ENCODE measurements around the gene EFNA2. TPM values are rescaled to one million over a fixed set of nuclear protein-coding genes. Genes with fewer than 3 reads are reported as not detected.

The EFNA2 gene
- total RNA-seq, 1 experiment from 2014 or later: 11.4 TPM

DNA sequence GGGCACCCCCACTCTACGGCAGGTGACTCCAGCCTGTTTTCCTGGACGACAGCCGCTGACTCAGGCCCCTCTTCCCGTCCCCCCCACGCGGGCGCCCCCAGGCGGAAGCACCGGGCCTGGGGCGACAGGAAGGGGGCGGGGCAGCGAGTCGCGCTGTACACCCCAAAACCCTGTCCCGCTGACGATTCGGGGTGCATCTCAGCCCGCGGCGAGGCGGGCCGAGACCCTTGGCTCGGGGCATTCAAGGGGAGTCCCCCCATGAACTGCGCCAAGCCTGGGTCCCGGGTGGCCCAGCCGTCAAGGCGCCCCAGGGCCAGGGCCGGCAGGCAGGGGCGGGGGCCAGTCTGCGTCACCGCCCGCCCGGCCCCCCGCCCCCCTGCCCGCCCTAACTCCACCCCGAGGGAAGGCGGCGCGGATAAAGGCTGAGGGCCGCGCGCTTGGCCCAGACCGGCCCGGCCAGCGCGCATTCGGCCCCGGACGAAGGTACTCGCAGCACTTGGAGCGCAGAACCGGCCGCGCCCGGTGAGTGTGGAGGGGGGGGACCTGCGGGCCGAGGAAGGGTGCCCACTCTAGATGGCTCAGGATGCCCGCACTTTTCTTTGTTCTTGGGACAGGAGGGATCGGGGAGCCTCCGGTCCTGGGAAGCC lies 37.4 kb upstream of the EFNA2 start, which contains the start of gene MIDN:
MIDN (plus strand) TSS at position 445 of the 647 bp plus-strand sequence. CDS start 1,714 bp downstream, outside the sequence.
- Mint-ChIP-seq H3K4me3 (peak within 1 kb of the TSS; percentile 72), H3K9me3 (no peaks in the 10 kb centered on the region), H3K36me3 (peaks cover 5% of the 10 kb centered on the region; the same call in 1 of the 2 replicates), H3K4me1 (peaks cover 9% of the 10 kb centered on the region), H3K27me3 (ENCODE audit: low read depth) (no peaks in the 10 kb centered on the region), H3K27ac (peak within 1 kb of the TSS; percentile 74; the same call in 1 of the 2 replicates)
- CTCF ChIA-PET: interaction anchor here (0.6 to 1.5 kb wide), 3 partner anchors 13 to 20 kb away, joined by 3 to 4 read pairs (median 3); no protein-coding TSS in a partner anchor
- POLR2A ChIA-PET: no interaction called here
- DNase-seq (ENCODE audit: low spot score): peak; percentile 71
- ATAC-seq: peak; percentile 30
- TF ChIP-seq TEAD1 (CRISPR knock-in tag; IDR thresholded peaks at IDR 0.05) (no peak), FOXK1 (CRISPR knock-in tag; IDR thresholded peaks at IDR 0.05) (peak; percentile 13; the same call in 1 of the 2 replicates), RORB (CRISPR knock-in tag; IDR thresholded peaks at IDR 0.05) (no peak), MYBL2 (CRISPR knock-in tag; IDR thresholded peaks at IDR 0.05) (0 out of 2 replicates have a peak, but pooled peaks have one; percentile 34), ZNF396 (CRISPR knock-in tag; IDR thresholded peaks at IDR 0.05; ENCODE audit: borderline replicate concordance) (no peak), ETV6 (CRISPR knock-in tag; IDR thresholded peaks at IDR 0.05) (no peak; the same call in 1 of the 2 replicates), ESRRA (CRISPR knock-in tag; IDR thresholded peaks at IDR 0.05; ENCODE audit: borderline replicate concordance) (0 out of 2 replicates have a peak, but pooled peaks have one; percentile 24), JUN (CRISPR knock-in tag; IDR thresholded peaks at IDR 0.05) (no peak), TP53 (CRISPR knock-in tag; IDR thresholded peaks at IDR 0.05) (0 out of 2 replicates have a peak, but pooled peaks have one; percentile 68), EMX1 (CRISPR knock-in tag; IDR thresholded peaks at IDR 0.05) (no peak; the same call in 1 of the 2 replicates), ELF4 (CRISPR knock-in tag; IDR thresholded peaks at IDR 0.05; ENCODE audit: low read depth) (no peak), IRF2 (CRISPR knock-in tag; IDR thresholded peaks at IDR 0.05; ENCODE audit: borderline replicate concordance, low read depth) (no peak), ZNF138 (CRISPR knock-in tag; conservative IDR thresholded peaks at IDR 0.05) (no peak), ATF1 (CRISPR knock-in tag; IDR thresholded peaks at IDR 0.05) (no peak), GABPB1 (CRISPR knock-in tag; IDR thresholded peaks at IDR 0.05) (0 out of 2 replicates have a peak, but pooled peaks have one; percentile 14), JAZF1 (CRISPR knock-in tag; IDR thresholded peaks at IDR 0.05) (no peak), OVOL2 (CRISPR knock-in tag; IDR thresholded peaks at IDR 0.05; ENCODE audit: borderline replicate concordance) (no peak), ZNF232 (CRISPR knock-in tag; IDR thresholded peaks at IDR 0.05) (no peak)
- TF ChIP-seq, protein P1, sequence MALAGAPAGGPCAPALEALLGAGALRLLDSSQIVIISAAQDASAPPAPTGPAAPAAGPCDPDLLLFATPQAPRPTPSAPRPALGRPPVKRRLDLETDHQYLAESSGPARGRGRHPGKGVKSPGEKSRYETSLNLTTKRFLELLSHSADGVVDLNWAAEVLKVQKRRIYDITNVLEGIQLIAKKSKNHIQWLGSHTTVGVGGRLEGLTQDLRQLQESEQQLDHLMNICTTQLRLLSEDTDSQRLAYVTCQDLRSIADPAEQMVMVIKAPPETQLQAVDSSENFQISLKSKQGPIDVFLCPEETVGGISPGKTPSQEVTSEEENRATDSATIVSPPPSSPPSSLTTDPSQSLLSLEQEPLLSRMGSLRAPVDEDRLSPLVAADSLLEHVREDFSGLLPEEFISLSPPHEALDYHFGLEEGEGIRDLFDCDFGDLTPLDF (CRISPR knock-in tag; IDR thresholded peaks at IDR 0.05): 0 out of 2 replicates have a peak, but pooled peaks have one; percentile 57
- TF ChIP-seq, protein P2, sequence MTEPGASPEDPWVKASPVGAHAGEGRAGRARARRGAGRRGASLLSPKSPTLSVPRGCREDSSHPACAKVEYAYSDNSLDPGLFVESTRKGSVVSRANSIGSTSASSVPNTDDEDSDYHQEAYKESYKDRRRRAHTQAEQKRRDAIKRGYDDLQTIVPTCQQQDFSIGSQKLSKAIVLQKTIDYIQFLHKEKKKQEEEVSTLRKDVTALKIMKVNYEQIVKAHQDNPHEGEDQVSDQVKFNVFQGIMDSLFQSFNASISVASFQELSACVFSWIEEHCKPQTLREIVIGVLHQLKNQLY (CRISPR knock-in tag; IDR thresholded peaks at IDR 0.05): no peak
- TF ChIP-seq, protein P3, sequence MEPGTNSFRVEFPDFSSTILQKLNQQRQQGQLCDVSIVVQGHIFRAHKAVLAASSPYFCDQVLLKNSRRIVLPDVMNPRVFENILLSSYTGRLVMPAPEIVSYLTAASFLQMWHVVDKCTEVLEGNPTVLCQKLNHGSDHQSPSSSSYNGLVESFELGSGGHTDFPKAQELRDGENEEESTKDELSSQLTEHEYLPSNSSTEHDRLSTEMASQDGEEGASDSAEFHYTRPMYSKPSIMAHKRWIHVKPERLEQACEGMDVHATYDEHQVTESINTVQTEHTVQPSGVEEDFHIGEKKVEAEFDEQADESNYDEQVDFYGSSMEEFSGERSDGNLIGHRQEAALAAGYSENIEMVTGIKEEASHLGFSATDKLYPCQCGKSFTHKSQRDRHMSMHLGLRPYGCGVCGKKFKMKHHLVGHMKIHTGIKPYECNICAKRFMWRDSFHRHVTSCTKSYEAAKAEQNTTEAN (CRISPR knock-in tag; IDR thresholded peaks at IDR 0.05): peak; percentile 2; the same call in 1 of the 2 replicates
- TF ChIP-seq, protein P4, sequence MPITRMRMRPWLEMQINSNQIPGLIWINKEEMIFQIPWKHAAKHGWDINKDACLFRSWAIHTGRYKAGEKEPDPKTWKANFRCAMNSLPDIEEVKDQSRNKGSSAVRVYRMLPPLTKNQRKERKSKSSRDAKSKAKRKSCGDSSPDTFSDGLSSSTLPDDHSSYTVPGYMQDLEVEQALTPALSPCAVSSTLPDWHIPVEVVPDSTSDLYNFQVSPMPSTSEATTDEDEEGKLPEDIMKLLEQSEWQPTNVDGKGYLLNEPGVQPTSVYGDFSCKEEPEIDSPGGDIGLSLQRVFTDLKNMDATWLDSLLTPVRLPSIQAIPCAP (CRISPR knock-in tag; IDR thresholded peaks at IDR 0.05): no peak
- TF ChIP-seq, protein P5, sequence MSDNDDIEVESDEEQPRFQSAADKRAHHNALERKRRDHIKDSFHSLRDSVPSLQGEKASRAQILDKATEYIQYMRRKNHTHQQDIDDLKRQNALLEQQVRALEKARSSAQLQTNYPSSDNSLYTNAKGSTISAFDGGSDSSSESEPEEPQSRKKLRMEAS (CRISPR knock-in tag; IDR thresholded peaks at IDR 0.05): 0 out of 2 replicates have a peak, but pooled peaks have one; percentile 68
- TF ChIP-seq, protein P6, sequence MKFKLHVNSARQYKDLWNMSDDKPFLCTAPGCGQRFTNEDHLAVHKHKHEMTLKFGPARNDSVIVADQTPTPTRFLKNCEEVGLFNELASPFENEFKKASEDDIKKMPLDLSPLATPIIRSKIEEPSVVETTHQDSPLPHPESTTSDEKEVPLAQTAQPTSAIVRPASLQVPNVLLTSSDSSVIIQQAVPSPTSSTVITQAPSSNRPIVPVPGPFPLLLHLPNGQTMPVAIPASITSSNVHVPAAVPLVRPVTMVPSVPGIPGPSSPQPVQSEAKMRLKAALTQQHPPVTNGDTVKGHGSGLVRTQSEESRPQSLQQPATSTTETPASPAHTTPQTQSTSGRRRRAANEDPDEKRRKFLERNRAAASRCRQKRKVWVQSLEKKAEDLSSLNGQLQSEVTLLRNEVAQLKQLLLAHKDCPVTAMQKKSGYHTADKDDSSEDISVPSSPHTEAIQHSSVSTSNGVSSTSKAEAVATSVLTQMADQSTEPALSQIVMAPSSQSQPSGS (CRISPR knock-in tag; IDR thresholded peaks at IDR 0.05; ENCODE audit: borderline replicate concordance, low read depth): no peak
- TF ChIP-seq, protein P7, sequence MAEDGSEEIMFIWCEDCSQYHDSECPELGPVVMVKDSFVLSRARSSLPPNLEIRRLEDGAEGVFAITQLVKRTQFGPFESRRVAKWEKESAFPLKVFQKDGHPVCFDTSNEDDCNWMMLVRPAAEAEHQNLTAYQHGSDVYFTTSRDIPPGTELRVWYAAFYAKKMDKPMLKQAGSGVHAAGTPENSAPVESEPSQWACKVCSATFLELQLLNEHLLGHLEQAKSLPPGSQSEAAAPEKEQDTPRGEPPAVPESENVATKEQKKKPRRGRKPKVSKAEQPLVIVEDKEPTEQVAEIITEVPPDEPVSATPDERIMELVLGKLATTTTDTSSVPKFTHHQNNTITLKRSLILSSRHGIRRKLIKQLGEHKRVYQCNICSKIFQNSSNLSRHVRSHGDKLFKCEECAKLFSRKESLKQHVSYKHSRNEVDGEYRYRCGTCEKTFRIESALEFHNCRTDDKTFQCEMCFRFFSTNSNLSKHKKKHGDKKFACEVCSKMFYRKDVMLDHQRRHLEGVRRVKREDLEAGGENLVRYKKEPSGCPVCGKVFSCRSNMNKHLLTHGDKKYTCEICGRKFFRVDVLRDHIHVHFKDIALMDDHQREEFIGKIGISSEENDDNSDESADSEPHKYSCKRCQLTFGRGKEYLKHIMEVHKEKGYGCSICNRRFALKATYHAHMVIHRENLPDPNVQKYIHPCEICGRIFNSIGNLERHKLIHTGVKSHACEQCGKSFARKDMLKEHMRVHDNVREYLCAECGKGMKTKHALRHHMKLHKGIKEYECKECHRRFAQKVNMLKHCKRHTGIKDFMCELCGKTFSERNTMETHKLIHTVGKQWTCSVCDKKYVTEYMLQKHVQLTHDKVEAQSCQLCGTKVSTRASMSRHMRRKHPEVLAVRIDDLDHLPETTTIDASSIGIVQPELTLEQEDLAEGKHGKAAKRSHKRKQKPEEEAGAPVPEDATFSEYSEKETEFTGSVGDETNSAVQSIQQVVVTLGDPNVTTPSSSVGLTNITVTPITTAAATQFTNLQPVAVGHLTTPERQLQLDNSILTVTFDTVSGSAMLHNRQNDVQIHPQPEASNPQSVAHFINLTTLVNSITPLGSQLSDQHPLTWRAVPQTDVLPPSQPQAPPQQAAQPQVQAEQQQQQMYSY (CRISPR knock-in tag; IDR thresholded peaks at IDR 0.05): no peak

Measured in WTC11 (cell line).